PC-3 (cell line): ENCODE measurements around the gene CEP41. TPM values are rescaled to one million over a fixed set of nuclear protein-coding genes. Genes with fewer than 3 reads are reported as not detected.

Experiments used
- ATAC-seq: fragments of 200-7000 bp; cut with Tn5 transposase; 2 replicates; pipeline ENCODE4 v1.9.1; 2020; ENCODE audit warnings: mild to moderate bottlenecking, moderate library complexity
- BruUV-seq: library from RNA; stranded (reverse); fragments of 400-500 nt; replicated peaks from 2 replicates; lab custom pipeline; 2021; lab: Mats Ljungman, UMichigan
- CTCF ChIA-PET: fragments of 300-600 bp; sonication (Branson Sonifier 250); formaldehyde crosslinking; loops from one replicate; lab custom pipeline; 2022; ENCODE audit warnings: antibody characterized with exemption; lab: Charles Lee
- POLR2A ChIA-PET: fragments of 300-600 bp; sonication (Branson Sonifier 250); formaldehyde crosslinking; loops from one replicate; lab custom pipeline; 2022; ENCODE audit warnings: antibody characterized with exemption; ENCODE audit not compliant: unreplicated experiment; lab: Charles Lee
- DNase-seq: peaks from one replicate; pipeline ENCODE4 v3.0.0-alpha.2; 2015
- H2AFZ ChIP-seq: fragments of 300-600 bp; sonication (generic); 2 replicates; pipeline ENCODE4 v1.6.0; 2016; ENCODE audit warnings: antibody characterized with exemption, low read length
- H3F3A ChIP-seq: fragments of 300-600 bp; sonication (generic); one replicate; pipeline ENCODE4 v1.6.0; 2017; ENCODE audit warnings: antibody characterized with exemption, low read length, control low read depth, mild to moderate bottlenecking; ENCODE audit not compliant: unreplicated experiment
- H3K27ac ChIP-seq: fragments of 300-600 bp; sonication (generic); 2 replicates; pipeline ENCODE4 v1.5.1; 2016; ENCODE audit warnings: mild to moderate bottlenecking, low read length
- H3K27me3 ChIP-seq: fragments of 300-600 bp; sonication (generic); 2 replicates; pipeline ENCODE4 v1.6.1; 2016; ENCODE audit warnings: low read length, mixed read lengths
- H3K36me3 ChIP-seq: fragments of 300-600 bp; sonication (generic); 2 replicates; pipeline ENCODE4 v1.6.1; 2016; ENCODE audit warnings: low read depth, mixed run types, low read length, mixed read lengths
- H3K4me1 ChIP-seq: fragments of 300-600 bp; sonication (generic); 2 replicates; pipeline ENCODE4 v1.5.1; 2016; ENCODE audit warnings: low read length; ENCODE audit not compliant: insufficient read depth
- H3K4me2 ChIP-seq: fragments of 300-600 bp; sonication (generic); 2 replicates; pipeline ENCODE4 v1.6.0; 2016; ENCODE audit warnings: low read length
- H3K4me3 ChIP-seq: fragments of 300-600 bp; sonication (generic); 2 replicates; pipeline ENCODE4 v1.5.1; 2016; ENCODE audit warnings: mild to moderate bottlenecking, low read length, mixed read lengths
- H3K79me2 ChIP-seq: fragments of 300-600 bp; sonication (generic); 2 replicates; pipeline ENCODE4 v1.6.1; 2017; ENCODE audit warnings: low read length, mixed read lengths
- H3K9ac ChIP-seq: fragments of 300-600 bp; sonication (generic); 2 replicates; pipeline ENCODE4 v1.6.0; 2016; ENCODE audit warnings: mild to moderate bottlenecking, low read length
- H3K9me2 ChIP-seq: fragments of 300-600 bp; sonication (generic); replicated peaks from 2 replicates; pipeline ENCODE4 v1.6.1; 2016; ENCODE audit warnings: mixed run types, low read length, mixed read lengths
- H3K9me3 ChIP-seq: fragments of 300-600 bp; sonication (generic); 2 replicates; pipeline ENCODE4 v1.6.1; 2016; ENCODE audit warnings: low read length, mixed read lengths
- H4K20me1 ChIP-seq: fragments of 300-600 bp; sonication (generic); 2 replicates; pipeline ENCODE4 v1.6.1; 2016; ENCODE audit warnings: low read length, mixed read lengths
- EZH2 ChIP-seq: fragments of 300-600 bp; sonication (generic); IDR thresholded peaks from one replicate; pipeline ENCODE4 v1.6.1; 2017; ENCODE audit warnings: antibody characterized with exemption, mild to moderate bottlenecking, low read length; ENCODE audit not compliant: unreplicated experiment
- EZH2phosphoT487 ChIP-seq: fragments of 300-600 bp; sonication (generic); IDR thresholded peaks from 2 replicates; pipeline ENCODE4 v1.6.1; 2018; ENCODE audit warnings: mild to moderate bottlenecking, antibody characterized with exemption, low read length, borderline replicate concordance
- intact Hi-C: fragments of 100-400 bp; cut with micrococcal nuclease; formaldehyde crosslinking; loops from 2 replicates; pipeline ENCODE4 v1.9.0; 2023
- total RNA-seq: library from RNA; depleted of rRNA; stranded (reverse); fragments of >200 nt; gene quantifications from 2 replicates; pipeline ENCODE4 v1.2.3, GENCODE V29; 2014
- TF ChIP-seq, protein P1 (sequence below): fragments of 300-600 bp; sonication (generic); conservative IDR thresholded peaks from 2 replicates; pipeline ENCODE4 v1.5.1; 2017; ENCODE audit warnings: antibody characterized with exemption, low read depth, mild to moderate bottlenecking, low read length

CEP41 gene
- total RNA-seq, 1 experiment from 2014 or later, result 10.4 TPM

DNA sequence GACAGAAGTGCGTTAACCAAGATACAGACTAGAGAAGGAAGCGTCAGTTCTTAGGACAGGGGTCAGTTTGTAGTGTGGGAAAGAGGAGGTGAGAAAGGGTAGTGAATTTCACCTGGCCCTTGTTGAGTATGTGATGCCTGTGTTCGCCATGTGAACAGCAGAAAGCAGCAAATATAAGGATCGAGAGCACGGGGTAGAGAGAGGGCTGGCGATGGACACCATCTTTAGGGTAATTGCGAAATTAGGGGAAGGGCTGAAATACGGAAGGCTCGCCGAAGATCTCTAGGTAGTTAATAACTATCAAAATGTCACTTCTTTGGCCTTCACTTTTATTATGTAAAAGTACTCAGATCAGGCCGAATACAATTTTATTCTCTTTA is 44.9 kb upstream of the CEP41 start:
- Histone ChIP-seq H3K36me3 (no peaks in the 10 kb centered on the region), H3F3A (no peaks in the 10 kb centered on the region), H3K79me2 (peaks cover 40% of the 10 kb centered on the region), H3K9me2 (no peaks in the 10 kb centered on the region), H2AFZ (peak overlapping the region; percentile 99), H3K27me3 (no peaks in the 10 kb centered on the region), H3K4me1 (peaks cover 14% of the 10 kb centered on the region), H3K9ac (peak overlapping the region; percentile 80), H3K4me2 (peak overlapping the region; percentile 97), H4K20me1 (no peaks in the 10 kb centered on the region), H3K4me3 (peak overlapping the region; percentile 76), H3K27ac (no peak overlapping the region), H3K9me3 (no peaks in the 10 kb centered on the region)
- ChIA-PET CTCF (no interaction called here), POLR2A (no interaction called here)
- DNase-seq, result no peak
- ATAC-seq, result no peak
- no peak for TF ChIP-seq EZH2phosphoT487
- TSS peak; percentile 27 for BruUV-seq
- intact Hi-C loops, result loop anchor here (2.0 to 5.0 kb wide), 2 partner anchors 63 to 129 kb away; no protein-coding TSS in a partner anchor

DNA sequence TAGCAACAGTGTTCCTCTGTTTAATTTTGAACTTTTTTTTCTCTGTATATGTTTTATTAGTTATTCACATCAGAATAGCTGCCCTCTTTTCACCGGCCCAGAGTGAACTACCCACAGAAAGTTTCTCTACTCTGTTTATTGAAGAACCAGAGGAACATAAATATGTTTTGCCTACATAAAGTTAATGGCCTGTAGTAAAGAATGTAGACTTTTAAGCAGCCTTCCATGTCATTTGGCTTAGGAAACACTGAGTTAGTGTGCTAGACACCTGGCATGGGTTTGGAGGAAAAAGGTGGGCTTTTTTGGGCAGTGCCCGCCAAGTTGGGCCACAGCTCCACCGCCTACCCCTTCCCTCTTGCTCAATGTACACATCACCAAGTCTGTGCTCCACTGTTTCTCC is 42.2 kb upstream of the CEP41 start:
- no TSS peak for BruUV-seq
- Histone ChIP-seq H2AFZ (no peak overlapping the region), H3K4me1 (peaks cover 14% of the 10 kb centered on the region), H3K27me3 (no peaks in the 10 kb centered on the region), H3K27ac (no peak overlapping the region), H3K4me3 (no peak overlapping the region), H3K9me3 (peaks cover 1% of the 10 kb centered on the region; the same call in 1 of the 2 replicates), H3K9me2 (no peaks in the 10 kb centered on the region), H4K20me1 (no peaks in the 10 kb centered on the region), H3F3A (no peaks in the 10 kb centered on the region), H3K79me2 (peaks cover 19% of the 10 kb centered on the region), H3K4me2 (no peak overlapping the region), H3K9ac (no peak overlapping the region), H3K36me3 (no peaks in the 10 kb centered on the region; the same call in 1 of the 2 replicates)
- ATAC-seq, result no peak
- no peak for DNase-seq
- intact Hi-C loops, result no loop called here
- ChIA-PET CTCF (no interaction called here), POLR2A (no interaction called here)
- no peak for TF ChIP-seq EZH2
- TF ChIP-seq, protein P1, sequence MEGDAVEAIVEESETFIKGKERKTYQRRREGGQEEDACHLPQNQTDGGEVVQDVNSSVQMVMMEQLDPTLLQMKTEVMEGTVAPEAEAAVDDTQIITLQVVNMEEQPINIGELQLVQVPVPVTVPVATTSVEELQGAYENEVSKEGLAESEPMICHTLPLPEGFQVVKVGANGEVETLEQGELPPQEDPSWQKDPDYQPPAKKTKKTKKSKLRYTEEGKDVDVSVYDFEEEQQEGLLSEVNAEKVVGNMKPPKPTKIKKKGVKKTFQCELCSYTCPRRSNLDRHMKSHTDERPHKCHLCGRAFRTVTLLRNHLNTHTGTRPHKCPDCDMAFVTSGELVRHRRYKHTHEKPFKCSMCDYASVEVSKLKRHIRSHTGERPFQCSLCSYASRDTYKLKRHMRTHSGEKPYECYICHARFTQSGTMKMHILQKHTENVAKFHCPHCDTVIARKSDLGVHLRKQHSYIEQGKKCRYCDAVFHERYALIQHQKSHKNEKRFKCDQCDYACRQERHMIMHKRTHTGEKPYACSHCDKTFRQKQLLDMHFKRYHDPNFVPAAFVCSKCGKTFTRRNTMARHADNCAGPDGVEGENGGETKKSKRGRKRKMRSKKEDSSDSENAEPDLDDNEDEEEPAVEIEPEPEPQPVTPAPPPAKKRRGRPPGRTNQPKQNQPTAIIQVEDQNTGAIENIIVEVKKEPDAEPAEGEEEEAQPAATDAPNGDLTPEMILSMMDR, result no peak
- TF ChIP-seq EZH2phosphoT487, result no peak

DNA sequence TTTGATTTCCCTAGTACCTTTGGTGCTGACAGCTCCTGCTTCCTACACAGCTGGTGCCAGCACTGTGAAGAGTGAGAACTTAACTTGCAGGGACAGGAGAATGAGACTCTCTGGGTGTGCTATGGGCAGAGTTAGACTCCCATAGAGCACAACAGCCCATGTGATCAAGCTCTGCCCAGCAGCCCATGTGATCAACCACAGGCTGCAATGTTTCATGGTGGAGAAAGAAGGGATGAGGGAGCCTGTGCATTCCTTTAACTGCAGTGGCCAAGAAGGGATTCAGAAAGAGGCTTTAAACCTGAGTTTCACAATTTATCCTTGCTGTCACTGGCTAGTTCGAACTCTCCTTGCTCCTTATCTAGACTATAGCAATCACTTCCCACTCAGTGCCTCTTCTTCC is 41.1 kb upstream of the CEP41 start:
- TF ChIP-seq EZH2phosphoT487 (no peak), EZH2 (no peak)
- TF ChIP-seq, protein P1, result no peak
- DNase-seq, result no peak
- no peak overlapping the region for H3K9ac ChIP-seq
- no peak overlapping the region for H3K4me3 ChIP-seq
- no peaks in the 10 kb centered on the region for H3K27me3 ChIP-seq
- CTCF ChIA-PET, result no interaction called here
- no TSS peak for BruUV-seq
- no peak overlapping the region for H3K27ac ChIP-seq
- POLR2A ChIA-PET, result no interaction called here
- H3K9me2 ChIP-seq, result no peaks in the 10 kb centered on the region
- H4K20me1 ChIP-seq, result no peaks in the 10 kb centered on the region
- intact Hi-C loops, result no loop called here
- no peaks in the 10 kb centered on the region for H3F3A ChIP-seq
- peaks cover 9% of the 10 kb centered on the region for H3K79me2 ChIP-seq
- no peak for ATAC-seq
- H3K4me1 ChIP-seq, result peaks cover 9% of the 10 kb centered on the region
- no peaks in the 10 kb centered on the region; the same call in 1 of the 2 replicates for H3K36me3 ChIP-seq
- H3K4me2 ChIP-seq, result no peak overlapping the region
- no peak overlapping the region for H2AFZ ChIP-seq
- peaks cover 8% of the 10 kb centered on the region; the same call in 1 of the 2 replicates for H3K9me3 ChIP-seq
